CD4-positive, alpha-beta T cell treated with Interleukin-4 for 4 hours (primary cell): ENCODE measurements around the gene CLEC16A.

Experiments used
- DNase-seq: peaks from one replicate; pipeline ENCODE4 v3.0.0-alpha.2; 2020

Gene CLEC16A

DNA sequence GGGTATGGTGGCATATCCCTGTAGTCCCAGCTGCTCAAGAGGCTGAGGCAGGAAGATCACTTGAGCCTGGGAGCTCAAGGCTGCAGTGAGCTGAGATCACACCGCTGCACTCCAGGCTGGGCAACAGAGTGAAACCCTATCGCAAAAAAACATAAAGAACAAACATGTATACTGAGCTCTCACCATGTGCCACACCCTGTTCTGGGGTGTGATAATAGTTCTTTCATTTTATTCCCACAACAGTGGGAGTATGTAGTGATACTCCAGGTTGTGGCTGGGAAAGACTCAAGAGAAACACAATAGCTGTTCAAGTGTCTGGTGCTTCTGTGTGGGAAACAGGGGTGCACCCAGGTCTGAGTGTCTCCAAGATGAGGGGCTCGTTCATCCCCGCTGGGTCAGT, 221.0 kb downstream of the CLEC16A start:
- DNase-seq, result no peak

DNA sequence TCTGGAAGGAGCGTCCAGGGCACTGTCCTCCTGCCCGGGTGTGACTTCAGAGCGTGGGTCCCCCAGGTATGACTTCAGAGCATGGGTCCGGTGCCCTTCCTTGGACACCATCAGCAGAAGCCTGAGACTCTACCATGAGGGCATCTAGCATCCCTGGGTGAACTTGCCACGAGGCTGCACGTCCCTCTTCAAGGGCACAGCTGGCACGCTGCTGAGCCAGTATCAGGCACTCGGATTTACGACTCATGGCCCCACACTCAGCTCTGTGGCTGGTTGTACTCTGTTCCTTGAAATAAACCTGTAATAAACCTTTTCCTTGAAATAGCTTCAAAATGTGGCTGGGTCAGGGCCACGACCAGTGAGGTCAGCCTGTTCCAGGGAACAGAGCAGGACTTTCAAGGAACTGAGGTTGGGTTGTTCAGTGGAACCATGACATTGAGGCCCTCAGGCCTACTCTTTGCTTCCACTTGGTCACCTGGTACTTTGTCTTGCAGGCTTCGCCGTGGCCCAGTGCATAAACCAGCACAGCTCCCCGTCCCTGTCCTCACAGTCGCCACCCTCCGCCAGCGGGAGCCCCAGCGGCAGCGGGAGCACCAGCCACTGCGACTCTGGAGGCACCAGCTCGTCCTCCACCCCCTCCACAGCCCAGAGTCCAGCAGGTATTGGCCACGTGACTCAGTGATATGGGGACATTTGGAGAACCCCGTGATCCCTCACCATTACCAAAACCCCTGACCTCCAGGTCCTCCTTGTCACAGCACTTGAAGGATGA, 221.7 kb downstream of the CLEC16A start:
- no peak for DNase-seq

DNA sequence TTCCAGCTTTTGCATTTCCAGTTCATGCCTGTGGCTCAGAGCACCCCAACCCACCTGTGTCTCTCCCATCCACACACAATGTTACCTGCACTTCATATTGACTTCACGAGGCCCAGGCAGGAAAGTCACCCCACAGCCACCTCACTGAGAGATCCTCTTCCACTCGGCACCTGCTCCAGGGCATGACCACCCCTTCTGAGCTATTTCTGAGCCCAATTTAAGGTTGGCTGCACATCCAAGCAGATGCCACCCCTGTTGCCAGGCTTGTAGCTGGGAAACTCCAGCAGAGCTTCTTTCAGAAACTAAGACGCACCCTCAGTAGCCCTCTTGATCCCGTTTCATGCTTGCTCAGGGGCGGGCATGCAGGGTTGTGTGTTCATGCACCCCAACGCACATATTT, 223.2 kb downstream of the CLEC16A start:
- no peak for DNase-seq

DNA sequence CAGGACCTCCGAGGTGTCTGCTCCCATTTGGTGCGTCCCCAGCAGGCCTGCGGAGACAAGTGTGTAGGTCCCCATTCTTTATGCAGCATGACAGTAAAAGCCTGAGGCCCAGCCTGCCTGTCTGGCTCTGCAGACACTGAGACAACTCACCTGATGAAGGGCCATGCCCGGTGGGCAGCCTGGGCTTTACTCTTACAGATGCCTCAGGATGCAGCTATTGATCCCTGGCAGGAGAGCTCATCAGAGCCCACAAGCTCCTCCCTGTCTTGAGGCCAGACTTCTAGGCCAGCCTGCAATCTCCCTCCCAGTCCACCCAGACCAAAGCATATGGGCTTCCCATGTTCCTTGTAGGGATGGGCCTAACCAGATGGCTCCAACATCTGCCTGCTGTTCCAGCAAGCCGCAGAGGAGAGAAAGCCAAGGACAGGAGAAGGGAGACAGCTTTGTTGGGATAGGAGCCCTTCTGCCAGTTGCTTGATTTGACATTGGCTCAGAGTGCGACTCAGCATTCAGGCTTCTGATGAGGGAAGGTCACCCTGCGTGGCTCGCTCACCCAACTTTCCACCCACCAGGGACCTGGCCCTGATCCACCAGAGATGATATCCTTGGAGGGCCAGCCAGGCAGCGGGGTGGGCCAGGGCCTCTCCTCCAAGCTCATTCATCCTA, 224.2 kb downstream of the CLEC16A start:
- DNase-seq, result no peak

DNA sequence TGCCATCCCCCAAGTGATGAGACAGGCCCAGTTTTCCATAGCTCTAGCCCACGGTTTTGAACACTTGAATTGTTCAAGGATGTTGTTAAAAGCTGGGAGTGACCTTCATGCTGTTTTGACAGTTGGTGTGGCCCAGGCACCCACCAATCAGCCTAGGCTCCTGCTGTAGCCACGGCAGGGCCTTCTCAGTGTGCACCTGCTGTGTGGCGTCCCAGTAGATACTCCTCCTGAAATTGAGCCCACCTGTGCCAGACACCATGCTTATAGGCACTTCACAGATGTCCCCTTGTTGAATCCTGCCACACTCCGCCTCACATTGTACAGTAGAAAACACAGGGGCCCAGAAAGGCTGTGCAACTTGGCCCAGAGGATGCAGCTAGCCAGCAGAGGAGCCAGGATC, 225.3 kb downstream of the CLEC16A start:
- DNase-seq, result no peak

DNA sequence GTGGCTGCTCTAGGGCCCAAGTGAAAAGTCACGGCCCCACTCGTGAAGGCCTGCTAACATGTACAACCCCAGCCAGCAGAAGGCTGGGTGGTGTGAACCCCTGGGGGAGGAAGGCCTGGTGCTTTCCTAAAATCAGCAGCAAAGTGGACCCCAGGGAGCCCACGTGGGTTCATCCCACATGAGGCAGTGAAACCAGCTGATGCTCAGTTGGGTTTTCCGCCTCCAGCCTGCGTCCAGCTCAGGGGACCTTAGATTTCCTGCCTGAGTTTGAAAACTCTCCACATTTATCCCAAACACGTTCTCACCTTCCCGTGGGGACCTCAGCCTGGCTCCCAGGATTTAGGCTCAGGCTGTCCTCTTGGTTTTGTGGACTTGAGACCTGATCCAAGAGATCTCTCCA, 225.8 kb downstream of the CLEC16A start:
- no peak for DNase-seq

DNA sequence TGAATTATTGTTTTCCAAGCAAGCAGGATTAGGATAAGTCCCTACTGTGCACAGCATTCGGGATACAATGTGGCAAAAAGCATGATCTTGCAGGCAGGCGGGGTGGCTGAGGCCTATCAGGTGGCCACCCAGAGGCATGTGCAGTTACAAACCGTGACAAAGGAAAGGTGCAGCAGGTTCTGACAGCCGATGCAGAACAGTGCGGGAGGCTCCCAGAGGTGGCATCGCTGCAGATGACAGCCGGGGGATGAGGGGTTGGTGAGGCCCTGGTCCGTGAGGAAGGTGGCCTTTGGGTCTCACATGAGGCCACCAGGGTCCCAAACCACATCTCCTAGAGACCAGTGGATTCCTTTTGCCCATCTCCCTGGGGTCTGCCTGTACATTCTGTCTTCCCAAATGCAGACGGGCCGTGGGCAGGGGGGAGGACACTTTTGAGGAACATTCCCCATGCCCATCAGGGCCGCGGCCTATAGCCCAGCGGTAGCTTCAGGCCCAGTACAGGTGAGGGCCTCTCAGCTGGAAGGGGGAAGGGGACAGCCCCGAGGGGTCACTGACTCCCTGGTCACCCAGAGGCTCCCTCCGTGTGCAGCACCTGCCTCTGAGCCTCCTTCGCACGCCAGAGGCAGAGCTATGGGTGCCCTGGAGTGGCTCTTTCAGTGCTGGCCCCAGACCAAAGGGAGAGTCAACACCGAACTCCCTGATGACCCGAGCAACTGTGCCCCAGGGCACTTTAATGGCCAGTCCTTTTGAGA, 226.5 kb downstream of the CLEC16A start:
- no peak for DNase-seq

DNA sequence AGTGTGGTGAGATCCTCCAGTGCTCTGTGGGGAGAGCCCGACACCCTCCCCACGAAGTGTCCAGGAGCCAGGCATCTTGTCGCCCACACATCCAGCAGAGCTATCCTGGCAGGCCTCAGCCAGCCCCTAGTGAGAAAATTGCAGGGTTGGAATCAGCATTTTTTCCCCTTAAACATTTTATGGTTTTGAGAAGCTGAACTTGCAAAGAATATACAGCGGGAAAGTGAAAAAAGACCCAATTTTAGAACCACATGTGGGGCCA, 227.0 kb downstream of the CLEC16A start:
- DNase-seq, result no peak

DNA sequence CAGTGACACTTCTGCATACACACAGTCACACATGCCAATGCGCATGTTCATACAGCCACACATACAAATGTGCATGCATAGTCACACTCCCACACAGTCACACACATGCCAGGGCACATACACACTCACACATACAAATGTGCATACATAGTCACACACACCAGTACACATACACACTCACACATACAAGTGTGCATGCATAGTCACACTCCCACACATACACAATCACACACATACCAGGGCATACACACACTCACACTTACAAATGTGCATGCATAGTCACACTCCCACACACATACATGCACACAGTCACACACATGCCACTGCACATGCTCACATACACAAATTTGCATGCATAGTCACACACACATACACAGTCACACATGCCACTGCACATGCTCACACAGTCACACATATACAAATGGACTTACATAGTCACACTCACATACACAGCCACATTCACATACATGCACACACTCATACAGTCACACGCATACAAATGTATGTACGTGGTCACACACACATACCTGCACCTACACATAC, 227.5 kb downstream of the CLEC16A start:
- no peak for DNase-seq

DNA sequence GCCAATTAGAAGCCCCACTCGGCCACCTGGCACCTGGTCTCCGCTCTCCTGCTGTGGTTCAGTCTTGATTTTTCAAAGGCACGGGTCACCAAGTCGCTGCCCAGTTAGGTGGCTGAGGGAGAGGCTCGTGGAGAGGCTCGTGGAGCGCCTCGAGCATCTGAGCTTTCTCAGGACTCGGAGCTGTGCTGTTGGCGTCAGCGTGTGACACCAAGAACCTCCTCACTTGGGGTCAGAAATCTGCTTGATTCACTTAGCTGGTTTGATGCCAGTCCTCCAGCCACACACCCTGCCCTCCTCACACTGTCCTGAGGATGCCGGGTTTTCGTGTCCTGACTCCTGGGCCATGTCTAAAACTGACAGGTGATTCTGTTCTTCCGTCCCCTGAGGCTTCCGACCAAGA, 229.1 kb downstream of the CLEC16A start:
- DNase-seq, result no peak

DNA sequence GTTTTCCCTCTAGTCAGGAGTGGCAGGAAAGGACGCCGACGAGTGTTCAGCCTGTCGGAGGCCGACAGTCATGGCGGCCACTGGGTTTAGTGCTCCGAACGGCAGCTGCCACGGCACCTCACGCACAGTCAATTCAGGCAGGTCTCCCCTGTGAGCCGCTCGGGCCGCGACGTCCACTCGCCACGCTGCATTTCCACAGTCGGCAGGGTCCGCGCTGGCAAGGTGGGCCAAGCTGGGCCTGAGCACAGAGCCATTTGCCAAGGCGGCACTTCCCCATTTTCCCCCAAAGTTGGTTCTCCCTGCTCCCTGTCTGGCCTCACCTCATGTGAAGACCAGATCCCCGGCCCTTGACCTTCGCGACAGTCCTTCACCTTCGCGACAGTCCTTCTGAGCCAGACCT, 229.8 kb downstream of the CLEC16A start:
- no peak for DNase-seq

DNA sequence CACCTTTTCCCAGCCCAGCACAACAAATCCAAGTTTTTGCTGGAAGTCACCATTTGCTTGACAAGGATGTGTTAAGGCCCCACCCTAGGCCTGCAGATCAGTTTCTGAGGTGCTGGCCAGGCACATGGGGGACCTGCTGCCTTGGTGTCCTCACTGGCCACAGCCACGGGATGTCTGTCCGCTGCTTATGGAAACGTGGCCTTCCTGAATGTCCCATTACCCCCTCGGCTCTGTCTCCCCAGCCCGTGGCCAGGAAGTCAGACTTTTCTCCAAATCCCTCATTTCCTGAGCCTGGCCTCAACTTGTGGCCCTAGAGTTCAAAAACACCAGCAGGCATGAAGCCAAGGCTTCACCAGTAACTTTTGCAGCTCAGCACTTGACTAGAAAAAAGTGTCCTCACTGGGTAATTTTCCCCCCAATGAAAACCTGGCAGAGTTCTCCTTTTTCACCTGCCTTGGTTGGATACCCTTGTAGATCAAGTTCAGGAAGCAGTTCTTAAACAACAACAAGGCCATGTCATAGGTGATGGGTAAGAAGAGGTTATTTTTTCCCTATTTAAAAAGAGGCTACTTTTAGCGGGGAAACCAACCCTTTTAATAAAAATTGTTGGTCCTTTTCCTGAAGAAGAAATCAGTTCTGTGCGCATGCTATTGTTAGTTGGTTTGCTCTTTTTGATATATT, 230.9 kb downstream of the CLEC16A start:
- no peak for DNase-seq

DNA sequence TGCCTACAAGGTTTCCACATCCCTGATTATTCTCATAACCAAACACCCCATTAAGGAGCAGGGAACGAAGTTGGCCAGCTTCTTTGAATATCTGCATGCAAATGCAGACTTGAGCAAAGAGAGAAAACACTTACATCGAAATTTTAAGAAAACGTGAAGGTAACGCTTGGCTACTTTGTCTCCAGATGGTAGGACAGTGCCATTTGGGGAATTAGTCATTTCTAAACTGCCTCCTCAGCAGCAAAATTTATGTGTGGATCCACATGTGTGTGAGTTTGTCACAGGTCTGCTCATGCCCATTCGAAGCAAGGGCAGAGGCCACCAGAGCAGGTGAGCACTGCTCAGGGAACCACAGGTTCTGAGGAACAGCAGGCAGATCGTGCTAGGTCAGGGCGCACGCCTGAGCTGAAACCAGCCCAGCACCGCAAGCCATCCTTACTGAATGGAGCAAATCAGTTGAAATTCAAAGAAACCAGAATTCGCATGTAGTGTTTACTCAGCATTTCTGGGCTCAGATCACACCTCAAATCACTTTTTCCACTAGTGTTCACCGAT, 231.5 kb downstream of the CLEC16A start:
- no peak for DNase-seq

DNA sequence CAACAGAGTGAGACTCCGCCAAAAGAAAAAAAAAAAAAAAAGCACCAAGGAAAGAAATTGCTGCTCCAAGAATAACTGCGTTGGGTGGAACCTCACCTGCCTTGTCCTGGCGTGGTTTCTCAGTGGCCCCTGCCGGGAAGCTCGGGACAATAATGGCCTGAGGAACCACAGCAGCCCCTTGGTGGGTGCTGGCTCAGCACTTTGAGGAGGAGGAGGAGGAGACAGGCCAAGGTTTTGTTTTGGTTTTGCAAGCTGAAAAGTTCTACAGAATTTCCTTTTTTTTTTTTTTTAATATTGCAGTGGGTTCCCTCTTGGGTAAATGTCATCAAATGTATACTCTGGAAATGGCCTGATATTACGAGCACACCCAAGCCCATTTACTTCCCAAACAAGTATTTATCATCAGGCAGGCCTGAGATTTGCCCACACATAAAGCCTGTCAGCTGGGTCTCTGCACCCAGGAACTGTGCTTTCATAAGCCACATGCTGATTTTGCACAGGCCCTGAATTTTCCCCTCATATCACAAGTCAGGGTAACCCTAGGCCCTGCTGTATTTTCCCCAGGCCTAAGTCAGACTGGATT, 233.3 kb downstream of the CLEC16A start:
- no peak for DNase-seq

DNA sequence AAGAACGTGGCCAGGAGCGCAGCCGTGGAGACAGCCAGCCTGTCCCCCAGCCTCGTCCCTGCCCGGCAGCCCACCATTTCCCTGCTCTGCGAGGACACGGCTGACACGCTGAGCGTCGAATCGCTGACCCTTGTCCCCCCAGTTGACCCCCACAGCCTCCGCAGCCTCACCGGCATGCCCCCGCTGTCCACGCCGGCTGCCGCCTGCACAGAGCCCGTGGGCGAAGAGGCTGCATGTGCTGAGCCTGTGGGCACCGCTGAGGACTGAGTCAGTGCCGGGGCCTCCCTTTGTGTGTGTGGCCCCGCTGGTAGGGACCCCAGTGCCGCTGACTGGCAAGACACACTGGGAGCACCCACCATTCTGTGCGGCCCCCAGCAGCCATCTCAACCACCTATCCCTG, 234.1 kb downstream of the CLEC16A start:
- no peak for DNase-seq

DNA sequence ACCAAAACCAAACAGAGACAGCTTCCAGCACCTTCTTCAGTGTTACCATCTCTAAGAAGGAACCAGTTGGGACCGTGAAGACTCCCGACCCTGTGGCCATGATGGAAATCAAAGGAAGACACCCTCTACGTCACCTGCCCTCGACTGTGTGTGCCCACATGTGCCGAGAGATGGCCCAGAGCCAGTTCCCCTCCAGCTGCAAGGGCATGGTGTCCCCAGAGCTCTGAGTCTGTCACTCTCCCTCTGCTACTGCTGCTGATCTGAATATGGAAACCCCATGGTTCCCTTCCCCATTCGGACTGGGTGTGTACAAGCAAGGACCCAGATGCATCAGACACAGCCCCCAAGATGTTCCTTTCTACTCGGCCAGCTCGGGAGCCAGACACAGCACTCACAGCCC, 235.2 kb downstream of the CLEC16A start:
- no peak for DNase-seq

DNA sequence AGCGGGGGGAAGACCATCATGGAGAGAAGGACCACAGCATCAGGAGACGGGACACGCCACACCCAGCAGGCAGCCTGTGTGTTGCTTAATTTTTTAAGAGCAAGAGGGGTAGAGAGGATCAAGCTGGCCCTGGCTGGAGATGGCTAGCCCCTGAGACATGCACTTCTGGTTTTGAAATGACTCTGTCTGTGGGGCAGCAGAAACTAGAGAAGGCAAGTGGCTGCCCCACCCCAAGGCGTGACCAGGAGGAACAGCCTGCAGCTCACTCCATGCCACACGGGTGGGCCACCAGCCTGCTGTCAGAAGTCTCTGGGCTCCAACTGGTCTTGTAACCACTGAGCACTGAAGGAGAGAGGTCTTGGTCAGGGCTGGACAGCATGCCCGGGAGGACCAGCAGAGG, 236.1 kb downstream of the CLEC16A start:
- DNase-seq, result no peak

DNA sequence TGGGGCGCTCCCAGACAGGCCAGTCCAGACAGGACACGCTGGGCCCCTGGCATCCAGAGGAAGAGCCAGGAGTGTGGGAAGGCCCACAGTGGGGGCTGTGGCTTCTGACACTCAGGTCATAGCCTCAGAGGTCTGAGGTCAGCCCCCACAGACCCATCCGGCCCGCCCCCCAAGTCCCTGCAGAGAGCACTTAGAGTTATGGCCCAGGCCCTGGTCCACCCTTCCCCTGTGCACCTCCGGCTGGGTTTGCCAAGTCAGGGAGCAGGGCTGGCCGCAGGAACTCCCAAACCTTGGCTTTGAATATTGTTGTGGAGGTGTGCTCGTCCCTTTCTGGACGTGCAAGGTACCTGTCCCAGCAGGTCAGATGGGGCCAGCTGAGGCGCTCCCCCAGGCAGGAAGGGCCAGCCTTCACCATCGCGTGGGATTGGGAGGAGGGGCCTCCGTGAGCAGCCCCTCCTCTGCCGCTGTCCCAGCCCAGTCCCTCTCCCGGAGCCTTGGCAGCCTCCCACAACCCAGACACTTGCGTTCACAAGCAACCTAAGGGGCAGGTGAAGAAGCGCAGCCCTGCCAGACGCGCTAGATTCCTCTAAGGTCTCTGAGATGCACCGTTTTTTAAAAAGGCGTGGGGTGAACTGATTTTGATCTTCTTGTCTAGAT, 237.0 kb downstream of the CLEC16A start:
- DNase-seq, result no peak

DNA sequence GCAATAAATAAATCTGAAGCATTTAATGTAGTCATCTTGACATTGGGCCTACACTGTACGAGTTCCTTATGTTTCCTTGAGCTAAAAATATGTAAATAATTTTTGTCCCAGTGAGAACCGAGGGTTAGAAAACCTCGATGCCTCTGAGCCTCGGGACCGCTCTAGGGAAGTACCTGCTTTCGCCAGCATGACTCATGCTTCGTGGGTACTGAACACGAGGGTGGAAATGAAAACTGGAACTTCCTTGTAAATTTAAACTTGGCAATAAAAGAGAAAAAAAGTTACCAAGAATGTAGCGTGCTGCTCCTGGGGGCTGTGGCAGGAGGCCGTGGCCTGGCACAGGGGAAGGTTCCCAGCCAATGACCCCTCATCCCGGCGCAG, 237.5 kb downstream of the CLEC16A start:
- DNase-seq, result peak; percentile 42

DNA sequence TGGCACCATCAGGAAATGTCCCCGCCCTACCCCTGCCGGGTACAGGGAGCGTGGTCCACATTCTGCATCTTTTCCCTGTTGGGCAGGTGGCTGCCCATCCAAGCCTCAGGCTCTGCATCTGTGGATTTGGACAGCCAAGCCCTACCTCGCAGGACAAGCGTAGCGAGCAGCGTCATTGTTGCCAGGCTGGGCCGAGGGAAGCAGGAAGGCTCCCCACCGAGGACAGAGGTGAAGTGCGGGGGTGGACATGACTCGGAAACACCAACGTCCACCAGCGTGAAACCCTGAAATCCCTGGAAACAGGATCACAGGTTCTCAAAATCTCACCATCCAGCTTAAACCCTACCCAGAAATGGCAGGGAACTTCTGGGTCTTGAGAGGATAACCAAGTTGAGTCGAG, 238.0 kb downstream of the CLEC16A start:
- no peak for DNase-seq

DNA sequence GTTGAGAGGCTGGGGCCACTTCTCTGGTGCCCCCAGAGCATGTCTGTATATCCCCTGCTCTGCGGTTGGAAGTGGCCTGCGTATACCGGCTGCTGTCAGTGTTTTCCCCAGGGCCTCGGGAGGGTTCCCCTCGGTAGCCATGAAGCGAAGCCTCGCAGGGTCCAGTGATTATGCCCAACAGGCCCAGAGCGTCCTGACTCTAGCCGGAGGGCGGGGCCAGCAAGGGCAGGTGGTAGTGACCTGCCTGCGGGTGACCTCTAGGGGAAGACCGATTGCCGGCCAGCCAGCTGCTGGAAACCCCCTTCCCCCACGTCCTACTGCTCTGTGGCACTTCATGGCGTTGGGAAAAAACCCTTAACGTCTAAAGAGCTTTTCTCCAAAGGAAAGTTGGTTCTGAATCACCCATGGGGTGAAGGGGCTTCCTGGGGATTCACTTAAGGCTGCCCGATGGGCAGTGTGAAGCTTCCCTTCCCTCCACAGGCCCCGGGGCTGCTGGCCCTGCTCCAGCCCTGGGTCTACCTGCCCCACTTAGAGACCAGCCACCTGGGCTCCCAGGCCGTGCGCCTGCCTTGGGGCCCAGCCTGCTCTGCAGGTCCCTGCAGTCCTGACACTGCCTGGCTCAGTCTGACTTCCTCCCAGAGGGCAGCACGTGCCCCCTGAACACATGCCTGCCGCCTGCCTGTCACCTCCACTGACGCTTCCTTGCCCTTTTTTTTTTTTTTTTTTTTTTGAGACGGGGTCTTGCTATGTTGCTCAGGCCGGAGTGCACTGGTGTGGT, 238.9 kb downstream of the CLEC16A start:
- no peak for DNase-seq
